Brain pericyte (primary cell): ENCODE results near the gene USH1C.

Source experiments
- DNase-seq: peaks from one replicate; pipeline ENCODE4 v3.0.0-alpha.2; 2012; ENCODE audit warnings: low read depth, low spot score

The USH1C gene

GRCh38 chr11:17504330-17505107, 39.7 kb downstream of the USH1C start:
- DNase-seq, result no peak

GRCh38 chr11:17502630-17503029, 41.6 kb downstream of the USH1C start:
- DNase-seq, result no peak

GRCh38 chr11:17500673-17501072, 43.5 kb downstream of the USH1C start:
- no peak for DNase-seq

- no peak for DNase-seq
Measured at GRCh38 chr11:17498475-17498874, 45.7 kb downstream of the USH1C start.

- no peak for DNase-seq
Measured at GRCh38 chr11:17498058-17498457, 46.2 kb downstream of the USH1C start.

GRCh38 chr11:17496406-17496805, 47.8 kb downstream of the USH1C start:
- no peak for DNase-seq

GRCh38 chr11:17494019-17494418, 50.2 kb downstream of the USH1C start:
- no peak for DNase-seq

GRCh38 chr11:17490938-17491337, 53.3 kb downstream of the USH1C start:
- DNase-seq, result no peak

- DNase-seq, result no peak
Measured at GRCh38 chr11:17490232-17490631, 54.0 kb downstream of the USH1C start.

- no peak for DNase-seq
Measured at GRCh38 chr11:17489751-17490150, 54.5 kb downstream of the USH1C start.

GRCh38 chr11:17488563-17488962, 55.7 kb downstream of the USH1C start:
- no peak for DNase-seq

GRCh38 chr11:17486646-17487045, 57.6 kb downstream of the USH1C start:
- DNase-seq, result no peak

GRCh38 chr11:17483505-17483904, 60.7 kb downstream of the USH1C start:
- no peak for DNase-seq

- no peak for DNase-seq
Measured at GRCh38 chr11:17481905-17482304, 62.3 kb downstream of the USH1C start.

- no peak for DNase-seq
Measured at GRCh38 chr11:17479284-17480214, 64.7 kb downstream of the USH1C start.

- no peak for DNase-seq
Measured at GRCh38 chr11:17478070-17478469, 66.1 kb downstream of the USH1C start.

- DNase-seq, result no peak
Measured at GRCh38 chr11:17477361-17477760, 66.9 kb downstream of the USH1C start.

GRCh38 chr11:17477084-17477333, 67.2 kb downstream of the USH1C start:
- DNase-seq, result no peak

GRCh38 chr11:17476317-17477083, 67.7 kb downstream of the USH1C start, which contains the start of gene ABCC8:
Gene ABCC8, minus strand, starts transcription at chr11:17476845. Its CDS starts 69 bp downstream, at chr11:17476776.
- no peak for DNase-seq

- no peak for DNase-seq
Measured at GRCh38 chr11:17475666-17476316, 68.4 kb downstream of the USH1C start.

- no peak for DNase-seq
Measured at GRCh38 chr11:17473071-17473744, 71.0 kb downstream of the USH1C start.
